ENCODE measurements around the gene SYT7. TPM values are rescaled to one million over a fixed set of nuclear protein-coding genes. Genes with fewer than 3 reads are reported as not detected.
A peak's percentile ranks its signal among the peaks of the same experiment; 100 is the strongest.

Gene SYT7
- total RNA-seq, 2 donors from 2014 or later = 2.0 to 3.4 TPM

DNA sequence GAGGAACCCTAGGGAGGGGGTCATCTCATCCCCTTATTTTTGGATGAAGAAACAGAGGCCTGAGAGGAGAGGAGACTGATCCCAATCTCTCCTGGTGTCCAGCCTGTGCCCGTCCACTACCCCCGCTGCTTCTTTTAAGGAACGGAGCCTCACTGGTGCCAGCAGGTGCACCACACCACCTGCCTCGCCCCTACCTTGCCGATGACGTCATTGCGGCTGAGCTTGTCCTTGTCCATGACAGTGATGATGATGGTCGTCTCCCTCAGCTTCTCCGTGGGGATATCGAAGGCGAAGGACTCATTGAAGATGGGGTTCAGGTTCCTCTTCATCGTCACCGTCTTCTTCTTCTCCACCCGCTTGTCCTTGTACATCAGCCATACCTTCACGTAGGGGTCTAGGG, 58.0 kb downstream of the SYT7 start:
- peaks cover 3% of the 10 kb centered on the region for H3K4me1 ChIP-seq (ENCODE audit: control insufficient read depth, insufficient read depth, low read length)
- DNase-seq = no peak
- no peak overlapping the region for H3K4me3 Mint-ChIP-seq
- H3K4me1 Mint-ChIP-seq = peaks cover 10% of the 10 kb centered on the region
- H3K36me3 ChIP-seq (ENCODE audit: control insufficient read depth, insufficient read depth, low read length) = no peaks in the 10 kb centered on the region
- no peaks in the 10 kb centered on the region for H3K9me3 ChIP-seq (ENCODE audit: control insufficient read depth, low read length)
- H3K27me3 Mint-ChIP-seq (ENCODE audit: insufficient read depth) = peaks cover 1% of the 10 kb centered on the region
- no peak overlapping the region for H3K9ac ChIP-seq (ENCODE audit: extremely low read depth, low read length, poor library complexity, severe bottlenecking)
- no peaks in the 10 kb centered on the region for H3K27me3 ChIP-seq (ENCODE audit: control insufficient read depth, insufficient read depth, low read length, poor library complexity, severe bottlenecking)
- no peaks in the 10 kb centered on the region for H3K9me3 Mint-ChIP-seq
- WGBS, 2 experiments (ENCODE audit: insufficient coverage in 1 of 2, insufficient read length in 1 of 2) = 89 to 92% methylated on average over 9 to 15 of the region's 15 CpGs
- H3K36me3 Mint-ChIP-seq (ENCODE audit: low read depth) = no peaks in the 10 kb centered on the region
- no peak overlapping the region for H3K4me3 ChIP-seq (ENCODE audit: low read length)
- TF ChIP-seq CTCF (conservative IDR thresholded peaks at IDR 0.05) = no peak
- H3K27ac Mint-ChIP-seq = no peak overlapping the region
- no peak overlapping the region for H3K27ac ChIP-seq (ENCODE audit: low read depth, low read length)

DNA sequence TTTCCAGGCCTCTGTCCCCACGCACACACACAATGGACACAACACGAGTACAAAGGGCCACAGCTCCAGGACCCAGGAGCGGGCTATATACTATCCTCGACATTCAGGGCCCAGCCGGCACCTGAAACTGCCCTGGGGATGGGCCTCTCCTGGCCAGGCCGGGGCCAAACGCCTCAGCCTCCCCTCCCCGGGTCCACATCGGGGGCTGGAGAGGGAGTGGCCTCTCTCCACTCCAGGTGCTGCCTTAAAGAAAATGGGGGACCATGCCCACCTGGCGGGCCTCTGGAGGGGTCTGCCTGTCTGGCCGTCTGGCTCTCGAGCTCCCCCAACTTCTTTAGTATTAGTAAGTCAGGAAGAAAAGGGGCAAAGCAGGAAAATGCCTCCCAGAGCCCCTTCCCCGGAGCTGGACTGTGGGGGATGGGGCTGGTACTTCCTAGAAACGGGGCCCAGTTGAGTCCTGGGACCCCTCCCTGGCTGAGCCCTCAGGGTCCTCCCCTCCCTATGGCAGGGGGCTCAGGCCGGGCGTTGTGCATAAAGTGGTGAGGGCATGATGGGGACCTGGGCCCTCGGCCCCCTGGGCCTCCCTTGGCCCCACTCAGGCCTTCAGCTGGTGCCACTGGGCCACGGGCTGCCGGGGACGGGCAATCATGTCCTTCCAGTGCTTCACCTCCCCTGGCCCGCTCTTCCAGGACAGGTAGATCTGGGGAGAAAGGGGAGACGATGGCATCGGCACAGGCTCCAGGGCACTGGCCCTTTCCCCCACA, 62.7 kb downstream of the SYT7 start:
- Mint-ChIP-seq H3K4me3 (no peak overlapping the region), H3K4me1 (peaks cover 4% of the 10 kb centered on the region), H3K27ac (no peak overlapping the region), H3K36me3 (ENCODE audit: low read depth) (no peaks in the 10 kb centered on the region), H3K9me3 (no peaks in the 10 kb centered on the region), H3K27me3 (ENCODE audit: insufficient read depth) (no peaks in the 10 kb centered on the region)
- Histone ChIP-seq H3K36me3 (ENCODE audit: control insufficient read depth, insufficient read depth, low read length) (no peaks in the 10 kb centered on the region), H3K27me3 (ENCODE audit: control insufficient read depth, insufficient read depth, low read length, poor library complexity, severe bottlenecking) (no peaks in the 10 kb centered on the region), H3K9me3 (ENCODE audit: control insufficient read depth, low read length) (no peaks in the 10 kb centered on the region), H3K9ac (ENCODE audit: extremely low read depth, low read length, poor library complexity, severe bottlenecking) (no peak overlapping the region), H3K4me1 (ENCODE audit: control insufficient read depth, insufficient read depth, low read length) (no peaks in the 10 kb centered on the region), H3K4me3 (ENCODE audit: low read length) (no peak overlapping the region), H3K27ac (ENCODE audit: low read depth, low read length) (no peak overlapping the region)
- no peak for DNase-seq
- 86 to 88% methylated on average over 13 to 22 of the region's 23 CpGs for WGBS, 2 experiments (ENCODE audit: insufficient coverage in 1 of 2, insufficient read length in 1 of 2)
- no peak for TF ChIP-seq CTCF (conservative IDR thresholded peaks at IDR 0.05)

GRCh38 chr11:61516675-61517572, 64.0 kb downstream of the SYT7 start:
- H3K36me3 ChIP-seq (ENCODE audit: control insufficient read depth, insufficient read depth, low read length) = no peaks in the 10 kb centered on the region
- 53 to 56% methylated on average over 17 to 23 of the region's 23 CpGs for WGBS, 2 experiments (ENCODE audit: insufficient coverage in 1 of 2, insufficient read length in 1 of 2)
- Mint-ChIP-seq H3K27me3 (ENCODE audit: insufficient read depth) (no peaks in the 10 kb centered on the region), H3K27ac (no peak overlapping the region), H3K36me3 (ENCODE audit: low read depth) (no peaks in the 10 kb centered on the region), H3K9me3 (no peaks in the 10 kb centered on the region), H3K4me3 (no peak overlapping the region), H3K4me1 (peaks cover 10% of the 10 kb centered on the region)
- H3K27me3 ChIP-seq (ENCODE audit: control insufficient read depth, insufficient read depth, low read length, poor library complexity, severe bottlenecking) = no peaks in the 10 kb centered on the region
- peak; percentile 100 for TF ChIP-seq CTCF (conservative IDR thresholded peaks at IDR 0.05)
- H3K4me3 ChIP-seq (ENCODE audit: low read length) = no peak overlapping the region
- no peaks in the 10 kb centered on the region for H3K4me1 ChIP-seq (ENCODE audit: control insufficient read depth, insufficient read depth, low read length)
- H3K9ac ChIP-seq (ENCODE audit: extremely low read depth, low read length, poor library complexity, severe bottlenecking) = no peak overlapping the region
- no peaks in the 10 kb centered on the region for H3K9me3 ChIP-seq (ENCODE audit: control insufficient read depth, low read length)
- H3K27ac ChIP-seq (ENCODE audit: low read depth, low read length) = no peak overlapping the region
- peak; percentile 88 for DNase-seq

All from endodermal cell (in vitro differentiated cells).